ENCODE data around the gene NUP43.
"Not testable (repeated sequence)": the region's sequence is repeated elsewhere in the genome, so short reads cannot be mapped to it uniquely, and the experiment has no call there.

The NUP43 gene, protein sequence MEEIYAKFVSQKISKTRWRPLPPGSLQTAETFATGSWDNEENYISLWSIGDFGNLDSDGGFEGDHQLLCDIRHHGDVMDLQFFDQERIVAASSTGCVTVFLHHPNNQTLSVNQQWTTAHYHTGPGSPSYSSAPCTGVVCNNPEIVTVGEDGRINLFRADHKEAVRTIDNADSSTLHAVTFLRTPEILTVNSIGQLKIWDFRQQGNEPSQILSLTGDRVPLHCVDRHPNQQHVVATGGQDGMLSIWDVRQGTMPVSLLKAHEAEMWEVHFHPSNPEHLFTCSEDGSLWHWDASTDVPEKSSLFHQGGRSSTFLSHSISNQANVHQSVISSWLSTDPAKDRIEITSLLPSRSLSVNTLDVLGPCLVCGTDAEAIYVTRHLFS

DNA sequence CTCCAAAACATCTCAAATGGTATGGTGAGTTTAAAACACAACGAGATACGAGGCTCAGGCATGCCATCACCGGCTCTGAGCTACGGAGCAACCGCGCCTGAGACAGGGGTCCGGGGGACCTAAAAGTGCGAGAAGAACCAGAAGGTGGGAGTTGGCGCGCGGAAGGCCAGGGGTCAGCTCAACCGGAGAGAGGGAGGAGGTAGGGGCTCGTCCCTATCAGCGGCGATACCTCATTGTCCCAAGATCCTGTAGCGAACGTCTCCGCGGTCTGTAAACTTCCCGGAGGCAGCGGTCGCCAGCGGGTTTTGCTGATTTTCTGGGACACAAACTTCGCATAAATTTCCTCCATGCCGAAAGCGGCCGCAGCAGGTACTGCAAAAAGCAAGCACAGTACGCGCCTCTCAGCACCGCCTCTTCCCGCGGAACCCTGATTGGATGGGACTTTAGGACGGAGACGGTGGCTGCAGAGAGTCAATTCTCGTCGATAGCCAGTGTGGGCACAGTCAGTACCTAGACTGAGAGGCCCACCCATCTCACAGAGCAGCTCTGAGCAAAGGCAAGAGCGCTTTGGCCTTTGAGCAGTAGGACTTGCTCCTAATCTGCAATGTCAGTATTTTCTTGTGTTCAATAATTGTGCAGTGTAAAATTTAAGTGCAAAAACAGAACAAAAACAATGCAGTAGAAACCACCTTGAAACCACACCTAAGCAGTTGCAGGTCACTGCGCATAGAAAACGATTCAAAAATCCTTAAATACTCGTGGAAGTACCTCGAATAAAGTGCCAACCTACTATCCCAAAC lies at the start of gene NUP43:
NUP43 (minus strand) TSS at position 383 of the 800 bp plus-strand sequence; CDS start at position 349, 34 bp downstream.
- peak; percentile 66 to 86 for DNase-seq

DNA sequence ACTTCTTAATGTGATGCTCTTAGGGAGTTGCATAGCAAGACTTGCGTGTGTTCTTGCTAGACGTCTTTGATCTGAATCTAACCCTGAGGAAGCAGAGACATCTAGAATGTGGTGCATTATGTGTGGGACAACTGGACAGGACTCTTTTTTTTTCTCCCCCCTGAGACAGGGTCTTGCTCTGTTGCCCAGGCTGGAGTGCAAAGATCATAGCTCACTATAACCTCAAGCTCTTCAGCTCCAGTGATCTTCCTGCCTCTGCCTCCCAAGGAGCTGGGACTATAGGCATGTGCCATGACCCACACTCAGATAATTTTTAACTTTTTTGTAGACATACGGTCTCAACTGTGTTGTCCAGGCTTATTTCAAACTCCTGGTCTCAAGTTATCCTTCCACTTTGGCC lies 37.2 kb upstream of the NUP43 start:
- DNase-seq, result no peak

DNA sequence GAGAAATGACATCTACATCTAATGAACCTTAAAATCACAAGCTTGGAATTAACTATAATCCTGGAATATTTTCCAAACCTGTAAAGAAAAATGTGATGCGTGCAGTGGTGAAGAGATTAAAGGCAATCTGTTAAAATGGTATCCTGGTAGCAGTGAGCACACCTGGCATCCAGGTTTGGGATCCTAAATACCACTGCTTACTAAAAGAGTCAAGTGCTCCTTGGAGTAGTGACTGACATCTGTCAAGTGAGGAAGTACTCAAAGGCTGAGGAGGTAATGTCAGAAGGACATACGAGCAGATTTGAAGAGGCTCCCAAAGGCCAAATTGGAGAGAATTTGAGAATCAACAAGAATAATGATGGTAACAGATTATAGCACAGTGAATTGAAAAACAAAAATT lies 36.0 kb upstream of the NUP43 start:
- no peak for DNase-seq

DNA sequence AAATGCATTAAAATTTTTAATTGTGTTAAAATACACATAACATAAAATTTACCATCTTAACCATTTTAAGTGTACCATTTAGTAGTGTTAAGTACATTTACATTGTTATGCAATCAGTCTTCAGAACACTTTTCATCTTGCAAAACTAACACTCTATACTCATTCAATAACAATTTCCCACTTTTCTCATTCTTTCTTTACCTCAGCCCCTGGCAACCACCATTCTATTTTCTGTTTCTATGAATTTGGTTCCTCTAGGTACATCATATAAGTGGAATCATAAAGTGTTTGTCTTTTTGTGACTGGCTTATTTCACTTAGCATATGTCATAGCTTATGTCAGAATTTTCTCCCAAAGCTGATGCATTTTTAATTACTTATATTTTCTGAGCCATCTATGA lies 35.4 kb upstream of the NUP43 start:
- no peak for DNase-seq

DNA sequence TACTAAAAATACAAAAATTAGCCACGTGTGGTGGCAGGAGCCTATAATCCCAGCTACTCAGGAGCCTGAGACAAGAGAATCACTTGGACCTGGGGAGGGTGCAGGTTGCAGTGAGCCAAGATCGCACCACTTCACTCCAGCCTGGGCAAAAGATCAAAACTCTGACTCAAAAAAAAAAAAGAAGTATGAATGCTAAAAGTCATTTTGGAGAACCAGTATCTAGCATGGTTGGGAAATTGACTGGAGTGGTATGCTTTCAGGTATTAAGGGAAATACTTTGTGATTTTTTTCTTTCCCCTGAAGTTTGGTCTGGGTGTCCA lies 33.3 kb upstream of the NUP43 start:
- DNase-seq, result no peak

DNA sequence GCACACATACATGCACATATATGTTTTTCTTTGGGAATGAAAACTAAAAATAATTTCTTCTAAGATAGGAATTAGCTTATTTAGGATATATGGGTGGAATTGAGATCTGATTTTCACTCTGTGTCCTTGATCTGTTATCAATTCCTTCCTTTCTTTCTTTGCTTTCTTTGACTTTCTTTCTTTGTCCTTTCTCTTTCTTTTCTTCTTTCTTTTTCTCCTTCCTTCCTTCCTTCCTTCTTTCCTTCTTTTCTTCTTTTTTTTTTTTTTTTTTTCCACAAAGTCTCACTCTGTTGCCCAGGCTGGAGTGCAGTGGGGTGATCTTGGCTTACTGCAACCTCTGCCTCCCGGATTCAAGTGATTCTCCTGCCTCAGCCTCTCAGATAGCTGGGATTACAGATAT lies 31.3 kb upstream of the NUP43 start:
- DNase-seq, result no peak

DNA sequence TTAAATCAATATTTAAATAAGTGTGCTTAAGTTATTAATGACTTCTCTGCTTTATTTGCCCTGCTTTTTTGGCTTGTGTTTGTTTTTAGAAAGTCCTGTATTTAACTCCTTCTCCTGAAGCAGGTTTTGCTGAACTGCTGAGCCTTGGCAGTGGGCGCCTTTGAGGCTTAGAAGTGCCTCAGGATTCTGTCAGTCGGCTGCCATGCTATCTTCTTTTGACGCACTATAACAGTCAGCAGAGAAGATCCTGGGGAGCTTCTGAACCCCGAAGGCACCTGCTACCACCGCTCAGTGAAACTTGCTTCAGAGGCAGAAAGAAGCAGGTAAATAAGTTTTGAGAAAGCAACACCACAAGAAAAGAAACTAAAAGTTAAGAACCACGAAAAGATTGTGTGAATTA lies 25.6 kb upstream of the NUP43 start:
- DNase-seq, result no peak

DNA sequence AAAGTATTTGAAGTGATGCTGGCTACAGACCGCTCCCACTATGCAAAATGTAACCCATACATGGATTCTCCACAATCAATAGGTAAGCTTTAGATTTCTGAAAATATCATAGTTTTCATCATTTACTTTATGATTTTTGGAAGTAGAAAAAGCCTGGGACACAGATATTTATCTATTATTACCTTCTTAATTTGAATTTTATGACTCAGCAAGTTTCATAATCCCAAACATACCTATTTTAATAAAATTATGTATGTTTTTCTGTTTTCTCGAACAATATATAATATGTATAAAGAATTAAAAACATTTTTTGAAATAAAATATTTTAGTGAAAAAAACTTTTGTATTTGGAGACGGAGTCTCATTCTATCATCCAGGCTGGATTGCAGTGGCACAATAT lies 24.9 kb upstream of the NUP43 start:
- DNase-seq, result no peak

DNA sequence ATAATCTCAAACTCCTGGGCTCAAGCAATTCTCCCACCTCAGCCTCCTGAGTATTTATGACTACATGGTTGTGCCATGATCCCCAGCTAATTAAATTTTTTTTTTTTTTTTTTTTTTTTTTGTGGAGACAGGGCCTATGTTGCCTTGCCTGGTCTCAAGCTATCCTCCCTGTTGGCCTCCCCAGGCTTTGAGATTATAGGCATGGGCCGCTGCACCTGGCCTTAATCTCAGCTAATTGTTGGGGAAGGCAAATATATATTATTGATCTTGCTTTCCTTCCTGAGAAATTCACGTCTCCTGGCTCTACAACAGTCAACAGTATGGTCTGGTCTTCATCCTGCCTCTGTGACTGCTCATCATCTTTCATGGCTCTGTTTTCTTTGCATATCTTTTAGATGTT lies 23.3 kb upstream of the NUP43 start:
- DNase-seq, result no peak

DNA sequence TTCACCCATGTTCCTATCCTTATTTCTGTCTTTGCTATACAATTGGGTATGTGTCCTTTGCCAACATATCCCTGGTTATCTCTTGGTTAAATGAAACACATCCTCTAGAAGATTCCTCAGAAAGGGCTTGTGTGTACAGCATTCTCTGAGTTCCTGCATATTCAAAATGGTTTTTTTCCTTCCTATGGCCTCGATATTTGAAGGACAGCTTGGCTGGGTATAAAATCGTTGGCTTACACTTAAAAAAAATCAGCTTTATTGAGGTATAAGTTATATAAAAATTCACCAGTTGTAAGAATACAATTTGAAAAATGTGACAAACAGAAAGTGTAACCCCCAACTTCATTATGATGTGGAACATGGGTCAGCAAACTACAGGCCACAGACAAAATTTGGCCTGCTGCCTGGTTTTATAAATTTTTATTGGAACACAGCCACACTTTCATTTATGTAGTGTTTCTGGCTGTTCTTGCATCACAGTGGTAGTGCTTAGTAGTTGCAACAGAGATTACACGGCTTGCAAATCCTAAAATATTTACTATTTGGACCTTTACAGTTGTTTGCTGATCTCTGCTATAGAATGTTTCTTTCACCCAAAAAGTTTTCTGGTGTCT lies 19.9 kb upstream of the NUP43 start:
- DNase-seq, result no peak

DNA sequence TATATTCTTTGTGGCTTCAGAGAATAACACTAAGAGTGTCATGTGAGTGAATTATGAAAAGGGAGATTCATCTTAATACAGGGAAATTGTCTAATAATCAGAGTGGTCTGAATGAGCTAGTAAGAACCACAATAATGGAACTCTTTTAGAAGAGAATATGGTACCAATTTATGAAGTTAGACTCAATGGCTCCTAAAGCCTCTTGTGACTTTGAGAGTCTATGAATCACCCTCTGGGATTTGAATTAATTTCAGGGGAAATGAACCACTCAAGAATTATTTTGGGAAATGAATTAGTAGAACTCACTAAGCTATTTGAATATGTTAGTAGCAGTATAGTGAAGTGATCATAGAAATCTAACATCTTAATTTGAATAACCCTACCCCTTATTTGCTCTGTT lies 17.5 kb upstream of the NUP43 start:
- no peak for DNase-seq

DNA sequence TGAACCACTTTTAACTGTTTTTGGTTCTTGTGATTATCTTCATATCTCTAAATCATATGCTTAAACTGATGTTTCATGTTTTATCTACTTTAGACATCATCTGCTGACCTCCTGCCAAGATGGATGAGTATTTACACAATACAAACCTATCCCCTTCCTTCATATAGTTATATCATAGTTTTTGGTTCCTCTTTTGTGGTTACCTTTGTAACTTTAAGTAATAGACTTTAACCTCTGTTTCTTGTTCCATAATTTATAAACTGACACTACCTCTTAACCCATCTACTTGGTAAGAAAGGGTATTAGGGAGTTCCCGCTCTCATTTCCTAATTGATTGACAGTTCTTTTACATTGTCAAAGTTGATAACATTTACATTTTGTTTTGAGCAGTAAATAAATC lies 15.1 kb upstream of the NUP43 start:
- DNase-seq, result peak in 1 of 2 donors; percentile 57

DNA sequence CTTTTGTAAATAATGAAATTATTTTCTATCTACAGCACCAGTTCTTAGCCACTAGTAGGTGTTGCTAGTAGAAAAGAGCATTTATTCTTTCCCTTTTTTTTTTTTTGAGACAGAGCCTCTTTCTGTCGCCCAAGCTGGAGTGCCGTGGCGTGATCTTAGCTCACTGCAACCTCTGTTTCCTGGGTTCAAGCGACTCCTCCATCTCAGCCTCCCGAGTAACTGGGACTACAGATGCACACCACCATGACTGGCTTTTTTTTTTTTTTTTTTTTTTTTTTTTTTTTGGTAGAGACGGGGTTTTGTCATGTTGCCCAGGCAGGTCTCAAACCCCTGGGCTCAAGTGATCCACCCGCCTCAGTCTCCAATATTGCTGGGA lies 9.9 kb upstream of the NUP43 start:
- no peak for DNase-seq

DNA sequence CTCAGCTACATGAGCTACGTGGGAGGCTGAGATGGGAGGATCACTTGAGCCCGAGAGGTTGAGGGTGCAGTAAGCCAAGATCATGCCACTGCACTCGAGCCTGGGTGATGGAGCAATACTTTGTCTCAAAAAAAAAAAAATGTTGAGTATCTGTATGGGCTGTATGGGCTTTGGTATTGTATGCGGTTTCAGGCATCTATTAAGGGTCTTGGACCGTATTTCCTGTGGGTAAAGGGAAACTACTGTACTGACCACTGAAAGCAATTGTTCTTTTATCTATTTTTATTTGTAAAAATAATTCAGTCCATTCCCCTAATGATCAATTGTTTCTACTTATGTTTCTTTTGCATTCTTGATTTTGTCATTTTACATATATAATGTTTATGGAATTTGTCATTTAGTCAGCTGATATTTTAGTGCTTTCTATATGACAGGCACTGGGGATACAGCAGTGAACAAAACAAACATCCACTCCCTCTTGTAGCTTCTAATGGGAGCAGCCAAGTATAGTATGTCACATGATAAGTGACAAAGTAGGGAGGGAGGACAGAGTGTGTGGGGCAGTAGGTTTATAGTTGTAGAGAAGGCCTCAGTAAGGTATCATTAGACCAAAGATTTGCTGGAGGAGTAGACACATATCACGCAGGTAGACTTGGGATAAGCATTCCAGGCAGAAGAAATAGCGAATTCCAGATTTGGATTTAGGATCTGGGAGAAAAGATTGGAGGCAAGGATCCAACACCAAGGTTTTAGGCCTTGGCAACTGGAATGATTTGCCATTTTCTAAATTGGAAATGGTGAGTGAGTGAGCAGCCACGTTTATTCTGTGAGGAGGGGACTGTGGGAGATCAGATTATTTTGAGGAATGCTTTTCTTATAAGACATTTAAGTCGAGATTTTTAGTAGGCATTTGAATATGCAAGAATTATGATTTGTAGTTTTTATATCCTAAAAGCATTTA lies 9.3 kb upstream of the NUP43 start:
- DNase-seq, result no peak

DNA sequence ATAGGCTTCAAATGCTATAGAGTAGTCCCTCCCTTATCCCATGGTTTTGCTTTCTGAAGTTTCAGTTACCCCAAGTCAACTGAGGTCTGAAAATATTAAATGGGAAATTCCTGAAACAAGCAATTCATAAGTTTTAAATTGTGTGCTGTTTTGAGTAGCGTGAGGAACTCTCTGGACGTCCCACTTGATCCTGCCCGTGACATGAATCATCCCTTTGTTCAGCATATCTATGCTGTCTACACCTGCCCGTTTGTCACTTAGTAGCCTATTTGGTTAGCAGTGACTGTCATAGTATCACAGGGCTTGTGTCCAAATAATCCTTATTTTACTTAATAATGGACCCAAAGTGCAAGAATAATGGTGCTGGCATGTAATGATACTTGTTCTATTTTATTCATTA lies 8.2 kb upstream of the NUP43 start:
- DNase-seq, result no peak

DNA sequence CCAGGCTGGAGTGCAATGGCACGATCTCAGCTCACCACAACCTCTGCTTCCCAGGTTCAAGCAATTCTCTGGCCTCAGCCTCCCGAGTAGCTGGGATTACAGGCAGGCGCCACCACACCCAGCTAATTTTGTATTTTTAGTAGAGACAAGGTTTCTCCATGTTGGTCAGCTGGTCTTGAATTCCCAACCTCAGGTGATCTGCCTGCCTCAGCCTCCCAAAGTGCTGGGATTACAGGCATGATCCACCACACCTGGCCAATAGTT lies 7.0 kb upstream of the NUP43 start:
- not testable (repeated sequence) for DNase-seq

DNA sequence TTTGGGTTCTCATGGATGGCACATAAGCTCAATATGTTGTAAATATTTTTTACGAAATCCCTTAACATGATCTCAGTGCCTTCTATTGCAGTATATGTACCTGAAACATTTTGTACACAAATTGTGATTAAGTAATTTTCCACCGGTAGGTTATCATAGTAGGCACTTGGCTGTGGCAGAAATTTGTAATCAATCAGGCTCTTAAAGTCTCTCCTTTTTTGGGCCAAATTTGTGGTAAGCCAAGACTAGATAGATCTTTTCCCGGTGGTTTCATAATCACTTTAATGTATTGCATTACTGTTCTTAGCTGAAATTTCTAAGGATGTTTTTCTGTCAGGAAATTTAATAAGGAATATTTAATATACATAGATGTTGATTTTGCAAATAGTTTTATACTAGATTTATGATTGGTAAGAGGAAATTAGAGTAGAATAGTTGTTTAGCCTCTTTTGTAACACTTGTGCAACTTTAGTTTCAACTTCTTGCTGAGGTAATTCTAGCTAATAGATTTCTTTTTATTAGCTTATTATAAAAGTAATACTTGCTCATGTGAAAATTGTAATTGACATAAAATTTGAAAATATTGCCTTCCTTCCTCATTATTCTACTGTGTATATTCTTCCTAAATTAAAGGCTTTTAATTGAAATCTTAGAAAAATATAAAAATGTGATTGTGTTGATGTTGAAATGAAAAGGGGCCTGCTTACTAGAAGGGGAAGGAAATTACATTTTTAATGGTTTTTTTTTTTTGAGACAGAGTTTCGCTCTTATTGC lies 6.5 kb upstream of the NUP43 start:
- DNase-seq, result no peak

DNA sequence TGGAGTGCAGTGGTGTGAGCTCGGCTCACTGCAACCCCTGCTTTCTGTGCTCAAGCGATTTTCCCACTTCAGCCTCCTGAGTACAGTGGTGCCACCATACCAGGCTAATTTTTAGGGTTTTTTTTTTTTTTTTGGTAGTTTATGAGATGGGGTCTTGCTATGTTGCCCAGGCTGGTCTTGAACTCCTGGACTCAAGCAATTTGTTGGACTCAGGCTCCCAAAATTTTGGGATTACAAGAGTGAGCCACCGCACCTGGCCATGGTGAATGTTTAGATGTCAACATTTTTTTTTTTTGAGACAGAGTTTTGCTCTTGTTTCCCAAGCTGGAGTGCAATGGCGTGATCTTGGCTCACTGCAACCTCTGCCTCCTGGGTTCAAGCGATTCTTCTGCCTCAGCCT lies 5.6 kb upstream of the NUP43 start:
- DNase-seq, result not testable (repeated sequence)

DNA sequence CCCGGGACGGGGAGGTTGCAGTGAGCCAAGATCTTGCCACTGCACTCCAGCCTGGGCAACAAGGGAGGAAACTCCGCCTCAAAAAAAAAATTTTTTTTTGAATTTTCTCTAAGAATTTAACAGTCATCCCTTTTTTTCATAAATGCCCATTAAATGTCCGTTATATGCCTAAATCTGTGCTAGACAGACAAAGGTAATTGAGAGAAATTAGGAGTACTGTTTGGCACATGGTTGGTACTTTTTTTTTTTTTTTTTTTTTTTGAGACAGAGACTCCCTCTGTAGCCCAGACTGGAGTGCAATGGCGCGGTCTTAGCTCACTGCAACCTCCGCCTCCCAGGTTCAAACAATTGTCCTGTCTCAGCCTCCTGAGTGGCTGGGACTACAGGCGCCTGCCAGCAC lies 4.9 kb upstream of the NUP43 start:
- no peak for DNase-seq

DNA sequence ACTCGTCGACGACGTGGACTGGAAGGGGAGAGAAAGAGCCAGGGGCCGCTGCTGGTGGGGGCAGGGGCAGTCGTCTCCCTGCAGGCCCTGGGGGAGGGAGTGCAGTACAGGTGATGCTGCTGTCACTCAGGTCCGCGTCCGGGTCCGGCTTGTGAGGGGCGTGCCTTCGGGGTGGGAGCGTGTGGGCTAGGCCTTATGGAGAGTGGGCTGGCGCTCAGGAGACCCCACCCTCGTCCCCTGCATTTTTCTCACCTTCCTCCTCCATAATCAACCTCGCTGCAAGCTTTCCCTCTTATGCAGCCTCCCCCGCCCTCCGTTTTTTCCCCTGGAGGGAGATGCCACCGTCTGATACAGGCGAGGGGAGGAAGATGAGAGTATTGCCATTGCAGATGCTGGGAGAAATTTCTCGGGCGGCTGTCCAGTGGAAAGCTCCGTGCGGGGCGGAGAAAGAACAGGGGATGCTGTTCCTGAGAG lies 3.8 kb upstream of the NUP43 start:
- peak; percentile 16 to 57 for DNase-seq

DNA sequence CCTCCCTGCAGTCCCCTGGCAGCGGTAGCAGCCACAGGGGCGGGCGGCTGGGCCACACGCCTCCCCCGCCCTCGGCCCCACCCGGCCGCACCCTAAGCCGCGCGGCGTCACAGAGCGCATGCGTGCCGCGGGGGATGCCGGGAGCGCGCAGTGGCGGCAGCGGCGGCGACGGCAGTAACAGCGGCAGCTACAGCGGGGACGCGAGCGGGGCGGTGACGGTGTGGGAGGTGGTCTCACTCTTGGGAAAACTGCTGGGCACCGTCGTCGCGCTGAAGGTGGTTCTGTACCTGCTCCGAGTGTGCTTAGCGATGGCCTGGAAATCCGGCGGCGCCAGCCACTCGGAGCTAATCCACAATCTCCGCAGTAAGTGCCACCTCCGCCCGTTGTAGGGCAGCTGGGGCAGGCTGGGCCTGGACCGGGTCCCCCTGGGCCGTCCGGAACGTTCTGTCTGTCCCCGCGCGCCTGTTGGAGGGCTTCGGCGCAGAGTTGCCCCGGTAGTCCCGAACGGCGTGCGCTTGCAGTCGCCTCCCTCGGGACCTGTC lies 3.3 kb upstream of the NUP43 start, which contains the start of gene PCMT1:
PCMT1 (plus strand) TSS at position 148 of the 542 bp plus-strand sequence; CDS start at position 309, 161 bp downstream.
- DNase-seq, result peak; percentile 71 to 74

DNA sequence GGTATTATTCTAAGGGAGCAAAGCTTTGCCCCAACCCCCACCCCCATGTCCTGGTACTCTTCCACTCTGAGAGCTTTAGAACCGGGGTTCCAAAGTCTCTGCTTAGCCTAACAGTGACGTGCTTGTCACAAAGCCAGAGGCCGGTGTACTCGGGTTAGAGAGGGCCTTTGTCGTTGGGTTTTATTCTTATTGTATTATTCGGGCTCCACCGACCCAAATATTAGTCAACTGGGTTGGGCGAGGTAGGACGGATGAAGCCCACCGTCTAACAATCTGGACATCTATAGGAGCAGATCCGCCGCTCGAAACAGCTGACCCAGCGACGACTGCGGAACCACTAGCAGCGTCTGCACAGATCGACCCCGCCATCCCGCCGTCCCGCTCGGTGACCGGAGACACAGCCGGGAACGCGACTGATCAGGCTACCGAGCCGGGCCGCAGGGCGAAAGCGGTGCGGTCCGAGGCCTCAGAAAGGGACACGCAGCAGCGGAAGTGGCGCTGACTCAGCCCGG lies 2.8 kb upstream of the NUP43 start:
- not testable (repeated sequence) for DNase-seq

Data from bone marrow (tissue), 2 donors.